NCI-H128 (cell line): ENCODE results near the gene SCPEP1.
"Not testable (repeated sequence)": the region's sequence is repeated elsewhere in the genome, so short reads cannot be mapped to it uniquely, and the experiment has no call there.

Source experiments
- DNase-seq: peaks from one replicate; lab custom pipeline; 2025; ENCODE audit not compliant: unreplicated experiment; lab: John Stamatoyannopoulos, UW

The SCPEP1 gene

GRCh38 chr17:56977673-56978395 is at the start of gene SCPEP1:
SCPEP1 (plus strand) TSS chr17:56978131; CDS start chr17:56978160, 29 bp downstream.
- DNase-seq, result peak; percentile 53

- no peak for DNase-seq
These were observed 49.3 kb upstream of the SCPEP1 start for GRCh38 chr17:56928586-56928985.

GRCh38 chr17:56929362-56929969 is 48.5 kb upstream of the SCPEP1 start:
- DNase-seq, result no peak

- no peak for DNase-seq
These were observed 47.1 kb upstream of the SCPEP1 start for GRCh38 chr17:56930739-56931337.

- DNase-seq, result no peak
These were observed 44.7 kb upstream of the SCPEP1 start for GRCh38 chr17:56933151-56933745.

GRCh38 chr17:56933868-56934267 is 44.1 kb upstream of the SCPEP1 start:
- DNase-seq, result no peak

GRCh38 chr17:56934280-56934679 is 43.7 kb upstream of the SCPEP1 start:
- no peak for DNase-seq

GRCh38 chr17:56935461-56935860 is 42.5 kb upstream of the SCPEP1 start:
- no peak for DNase-seq

- no peak for DNase-seq
These were observed 41.1 kb upstream of the SCPEP1 start for GRCh38 chr17:56936697-56937322.

GRCh38 chr17:56937687-56938086 is 40.2 kb upstream of the SCPEP1 start:
- DNase-seq, result no peak

- DNase-seq, result not testable (repeated sequence)
These were observed 39.7 kb upstream of the SCPEP1 start for GRCh38 chr17:56938206-56938605.

GRCh38 chr17:56939869-56940484 is 38.0 kb upstream of the SCPEP1 start:
- no peak for DNase-seq

GRCh38 chr17:56943505-56944125 is 34.3 kb upstream of the SCPEP1 start:
- DNase-seq, result no peak

- DNase-seq, result no peak
These were observed 31.9 kb upstream of the SCPEP1 start for GRCh38 chr17:56945938-56946505.

- no peak for DNase-seq
These were observed 30.2 kb upstream of the SCPEP1 start for GRCh38 chr17:56947741-56948140.

GRCh38 chr17:56948491-56948890 is 29.4 kb upstream of the SCPEP1 start:
- DNase-seq, result no peak

- no peak for DNase-seq
These were observed 28.3 kb upstream of the SCPEP1 start for GRCh38 chr17:56949595-56949994.

- DNase-seq, result no peak
These were observed 20.9 kb upstream of the SCPEP1 start for GRCh38 chr17:56956992-56957391.

- peak; percentile 75 for DNase-seq
These were observed 17.1 kb upstream of the SCPEP1 start, which contains the start of gene COIL for GRCh38 chr17:56960596-56961538. COIL (minus strand) TSS chr17:56961050; CDS start chr17:56961019, 31 bp downstream.
